Raji (cell line): ENCODE measurements around the gene C4A.
"Not testable (repeated sequence)": the region's sequence is repeated elsewhere in the genome, so short reads cannot be mapped to it uniquely, and the experiment has no call there.

ENCODE experiments used
- POLR2A ChIP-seq: IDR thresholded peaks from 2 replicates; pipeline ENCODE4 v1.6.1; 2011; ENCODE audit warnings: low read depth, low read length, control low read depth; ENCODE audit not compliant: insufficient read depth

The C4A gene

DNA sequence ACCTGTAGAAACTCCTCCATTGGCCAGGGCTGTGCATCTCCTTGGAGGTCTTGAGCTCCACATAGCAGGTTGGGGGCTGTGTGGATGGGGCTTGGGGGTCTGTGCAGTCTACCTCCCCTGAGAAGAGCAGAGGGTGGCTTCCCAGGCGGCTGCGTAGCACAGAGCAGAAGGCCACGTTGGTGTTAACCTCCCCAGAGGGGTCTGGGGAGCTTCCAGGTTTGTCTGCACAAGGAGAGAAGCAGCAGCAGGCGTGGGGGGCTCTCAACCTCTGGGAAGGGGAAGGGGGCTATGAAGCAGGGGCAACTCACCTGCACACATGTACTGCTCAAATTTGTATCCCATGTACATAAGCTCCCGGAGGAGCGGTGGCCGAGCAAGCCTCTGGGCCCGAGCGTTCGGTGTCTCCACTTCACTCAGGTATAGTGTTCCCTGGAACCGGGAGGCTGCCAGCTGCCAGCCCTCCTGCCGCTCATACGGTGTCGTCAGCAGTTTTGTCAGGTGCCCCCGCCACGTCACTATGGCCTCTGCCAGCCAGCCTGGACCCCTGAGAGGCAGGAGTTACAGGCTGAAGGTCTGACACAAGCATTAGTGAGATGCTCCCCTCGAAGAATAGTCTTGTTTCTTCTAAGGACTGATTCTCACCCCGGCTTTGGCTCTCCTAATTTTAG lies 11.1 kb upstream of the C4A start:
- no peak for TF ChIP-seq POLR2A

- TF ChIP-seq POLR2A = no peak
These were observed 10.4 kb upstream of the C4A start for GRCh38 chr6:31971279-31971992.

- peak; percentile 75 for TF ChIP-seq POLR2A
These were observed 9.7 kb upstream of the C4A start, which contains the start of gene DXO for GRCh38 chr6:31971993-31972708. Gene DXO, minus strand, starts transcription at chr6:31972138. Its CDS starts 463 bp downstream, at chr6:31971675.

DNA sequence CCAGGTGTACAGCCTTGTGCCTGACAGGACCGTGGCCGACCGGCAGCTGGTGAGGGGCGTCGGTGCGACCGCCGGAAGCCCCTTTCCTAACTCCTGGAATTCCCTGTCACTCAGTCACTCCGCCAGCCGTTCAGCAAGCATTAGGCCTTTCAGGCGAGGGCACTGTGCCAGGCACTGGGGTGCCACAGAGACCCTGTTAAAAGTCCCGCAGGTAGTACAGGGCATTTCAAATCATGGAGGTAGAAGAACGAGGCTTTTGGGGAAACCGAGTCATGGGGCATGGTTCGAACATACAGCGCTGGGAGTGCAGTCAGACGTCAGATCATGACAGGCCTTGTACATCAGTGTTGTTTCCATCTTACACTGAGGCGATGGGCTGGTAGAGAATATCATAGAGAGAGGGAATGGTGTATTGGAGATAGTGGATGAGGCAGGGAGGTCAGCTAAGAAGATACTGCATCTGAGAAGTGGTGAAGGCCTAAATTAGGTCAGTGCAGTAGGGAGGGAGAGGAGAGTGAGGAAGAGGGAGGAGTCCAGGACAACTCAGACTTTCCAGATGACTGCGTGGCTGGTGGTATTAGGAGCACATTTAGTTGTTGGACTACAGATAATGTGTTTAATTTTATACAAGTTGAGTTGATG lies 9.0 kb upstream of the C4A start:
- TF ChIP-seq POLR2A = no peak

DNA sequence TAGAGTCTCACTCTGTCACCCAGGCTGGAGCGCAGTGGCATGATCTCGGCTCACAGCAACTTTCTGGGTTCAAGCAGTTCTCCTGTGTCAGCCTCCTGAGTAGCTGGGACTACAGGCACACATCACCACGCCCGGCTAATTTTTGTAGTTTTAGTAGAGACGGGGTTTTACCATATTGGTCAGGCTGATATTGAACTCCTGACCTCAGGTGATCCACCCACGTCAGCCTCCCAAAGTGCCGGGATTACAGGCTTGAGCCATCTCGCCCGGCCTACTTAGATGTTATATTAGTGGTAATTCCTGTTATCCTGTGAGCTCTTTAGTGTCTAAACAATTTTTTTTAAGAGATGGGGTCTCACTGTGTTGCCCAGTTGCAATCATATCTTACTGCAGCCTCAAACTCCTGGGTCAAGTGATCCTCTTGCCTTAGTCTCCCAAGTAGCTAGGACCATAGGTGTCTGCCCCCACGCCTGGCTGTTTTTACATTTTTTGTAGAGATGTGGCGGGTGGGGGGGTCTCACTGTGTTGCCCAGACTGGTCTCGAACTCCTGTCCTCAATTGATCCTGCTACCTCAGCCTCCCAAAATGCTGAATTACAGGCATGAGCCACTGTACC lies 3.9 kb upstream of the C4A start:
- no peak for TF ChIP-seq POLR2A

- TF ChIP-seq POLR2A = no peak
These were observed 3.0 kb upstream of the C4A start for GRCh38 chr6:31978831-31979230.

GRCh38 chr6:31979238-31979898 lies 2.5 kb upstream of the C4A start:
- TF ChIP-seq POLR2A = no peak

- TF ChIP-seq POLR2A = not testable (repeated sequence)
These were observed 32.7 kb downstream of the C4A start, which contains the start of gene C4B for GRCh38 chr6:32014547-32014946. Gene C4B, plus strand, starts transcription at chr6:32014795. Its CDS starts 51 bp downstream, at chr6:32014846.

GRCh38 chr6:32037598-32038524 lies 56.0 kb downstream of the C4A start, which contains the start of gene CYP21A2:
Gene CYP21A2, plus strand, starts transcription at chr6:32038415. Its CDS starts 8 bp downstream, at chr6:32038423.
- not testable (repeated sequence) for TF ChIP-seq POLR2A

DNA sequence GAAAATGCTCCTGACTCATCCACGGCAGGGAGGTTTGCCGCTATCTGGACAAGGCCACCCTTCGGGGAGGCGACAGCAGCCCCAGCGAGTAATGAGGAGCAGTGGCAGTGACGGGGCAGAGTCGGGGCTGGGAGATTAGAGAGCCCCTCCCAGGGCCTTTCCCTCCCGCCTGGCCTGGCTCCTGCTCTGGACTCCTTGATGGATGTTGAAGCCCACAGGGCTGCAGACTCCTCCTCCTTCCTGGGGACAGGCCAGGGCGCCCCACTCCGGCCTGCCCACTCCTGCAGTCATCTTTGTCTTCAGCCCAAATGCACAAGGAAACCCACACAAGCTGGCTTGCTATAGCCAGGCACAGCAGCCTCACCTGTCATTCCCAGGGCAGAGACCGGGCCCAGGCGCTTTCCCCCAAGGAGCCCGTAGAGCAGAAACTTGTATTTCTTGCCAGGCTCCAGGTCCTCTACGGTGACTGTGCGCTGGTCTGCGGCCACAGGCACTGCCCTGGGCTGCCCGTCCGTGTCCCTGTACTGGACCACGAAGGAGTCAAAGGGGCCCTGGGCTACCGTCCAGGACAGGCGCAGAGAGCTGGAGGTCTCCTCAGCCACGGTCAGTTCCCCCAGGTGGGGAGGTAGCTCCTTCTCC lies 64.1 kb downstream of the C4A start:
- no peak for TF ChIP-seq POLR2A

GRCh38 chr6:32046450-32047083 lies 64.7 kb downstream of the C4A start:
- no peak for TF ChIP-seq POLR2A

- no peak for TF ChIP-seq POLR2A
These were observed 65.2 kb downstream of the C4A start for GRCh38 chr6:32047084-32047478.

DNA sequence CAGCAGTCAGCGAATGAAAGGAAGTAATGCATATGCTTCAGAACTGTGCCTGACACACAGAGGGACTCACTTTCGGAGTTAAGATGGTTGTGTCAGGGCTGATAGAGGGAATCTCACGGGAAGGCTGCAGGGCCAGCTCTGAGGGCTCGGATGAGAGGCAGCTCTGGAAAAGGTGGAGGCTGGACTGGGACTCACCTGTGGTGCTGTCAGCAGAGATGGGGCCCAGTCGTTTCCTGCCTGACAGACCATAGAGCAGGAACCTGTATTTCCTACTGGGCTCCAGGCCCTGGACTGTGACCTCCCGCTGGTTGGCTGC lies 65.6 kb downstream of the C4A start:
- TF ChIP-seq POLR2A = no peak
